GM21723 (cell line): ENCODE results near the gene LMBRD2.
"Not testable (repeated sequence)": the region's sequence is repeated elsewhere in the genome, so short reads cannot be mapped to it uniquely, and the experiment has no call there.

Source experiments
- ATAC-seq: cut with Tn5 transposase; IDR thresholded peaks from one replicate; pipeline ENCODE4 v1.9.1; 2021; ENCODE audit warnings: mild to moderate bottlenecking, moderate library complexity; ENCODE audit not compliant: unreplicated experiment

Gene LMBRD2

DNA sequence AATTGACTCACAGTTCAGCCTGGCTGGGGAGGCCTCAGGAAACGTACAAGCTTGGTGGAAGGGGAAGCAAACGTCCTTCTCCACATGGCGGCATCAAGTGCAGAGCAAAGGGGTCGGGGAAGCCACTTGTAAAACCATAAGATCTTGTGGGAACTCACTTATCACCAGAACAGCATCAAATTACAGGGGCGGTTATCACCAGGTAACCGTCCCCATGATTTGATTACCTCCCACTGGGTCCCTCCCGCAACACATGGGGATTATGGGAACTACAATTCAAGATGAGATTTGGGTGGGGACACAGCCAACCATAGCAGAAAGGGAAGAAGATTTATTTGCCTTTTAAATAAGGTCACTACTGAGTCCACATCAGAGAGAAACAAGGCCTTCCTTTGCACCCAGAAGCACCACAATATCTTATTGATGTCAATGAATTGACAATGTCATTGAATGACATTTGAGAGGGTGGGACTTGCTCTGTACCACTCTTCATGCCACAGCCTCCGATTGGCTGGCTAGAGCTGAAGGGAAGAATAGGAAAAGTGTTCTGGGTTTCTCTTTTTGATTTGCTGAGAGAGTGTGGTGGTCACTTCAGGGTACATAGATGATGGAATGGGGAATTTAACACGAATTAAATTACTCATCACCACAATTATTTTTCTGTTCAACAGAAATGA, 11.3 kb upstream of the LMBRD2 start:
- ATAC-seq = no peak

DNA sequence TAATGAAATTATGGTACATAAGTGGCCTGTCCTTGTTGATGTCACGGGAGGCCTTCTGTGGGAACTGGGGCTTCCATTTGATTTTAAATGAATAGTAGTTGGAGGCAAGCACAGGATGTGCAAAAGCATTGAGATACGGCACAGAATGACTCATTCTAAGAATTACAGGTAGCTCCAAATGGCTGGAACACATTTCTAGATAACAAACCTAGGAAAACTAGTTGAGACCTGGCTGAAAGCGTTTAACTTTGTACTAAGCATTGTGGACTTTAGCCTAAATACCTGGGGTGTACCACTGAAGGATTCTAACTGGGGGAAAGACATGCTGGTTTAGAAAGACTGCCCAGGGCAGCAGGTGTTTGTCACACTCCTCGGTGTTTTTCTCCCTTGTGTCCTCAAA, 9.7 kb upstream of the LMBRD2 start:
- ATAC-seq = no peak

DNA sequence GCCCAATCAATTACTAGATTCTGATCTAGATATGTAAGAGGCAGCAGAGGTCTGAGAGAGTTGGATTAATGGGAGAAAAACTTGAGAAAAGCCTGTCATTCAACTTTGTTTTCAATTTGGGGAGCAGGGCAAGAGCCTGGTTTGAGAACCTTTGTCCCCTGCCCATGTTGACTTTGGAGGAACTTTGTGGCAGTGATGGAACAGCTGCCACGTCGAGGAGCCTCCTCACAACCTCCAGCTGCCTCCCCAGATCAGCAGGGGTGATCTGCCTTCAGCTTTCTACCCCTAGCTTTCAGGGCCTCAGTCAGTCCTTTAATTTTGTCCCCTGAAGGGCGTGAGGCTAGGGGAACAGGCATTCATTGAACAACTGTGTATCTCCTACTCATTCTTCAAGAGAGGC, 8.9 kb upstream of the LMBRD2 start:
- no peak for ATAC-seq

DNA sequence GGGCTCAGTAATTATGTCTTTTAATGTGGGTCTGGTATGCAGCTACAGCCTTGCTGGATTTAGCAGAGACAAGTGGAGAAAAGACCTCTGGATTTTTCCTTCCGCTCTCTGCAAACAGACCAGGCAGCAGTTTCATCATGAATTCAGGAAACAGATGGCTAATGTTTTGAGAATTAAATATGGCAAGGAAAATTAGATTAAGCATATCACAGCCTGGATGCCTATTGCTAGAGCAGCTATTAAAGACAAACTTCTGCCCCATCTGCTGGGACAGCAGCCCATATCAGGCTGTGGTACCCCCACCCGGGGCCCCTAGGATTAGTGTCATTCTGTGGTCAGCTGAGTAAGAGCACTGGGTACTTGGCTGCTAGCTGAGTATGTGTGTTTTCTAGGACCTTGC, 6.5 kb upstream of the LMBRD2 start:
- ATAC-seq = no peak

DNA sequence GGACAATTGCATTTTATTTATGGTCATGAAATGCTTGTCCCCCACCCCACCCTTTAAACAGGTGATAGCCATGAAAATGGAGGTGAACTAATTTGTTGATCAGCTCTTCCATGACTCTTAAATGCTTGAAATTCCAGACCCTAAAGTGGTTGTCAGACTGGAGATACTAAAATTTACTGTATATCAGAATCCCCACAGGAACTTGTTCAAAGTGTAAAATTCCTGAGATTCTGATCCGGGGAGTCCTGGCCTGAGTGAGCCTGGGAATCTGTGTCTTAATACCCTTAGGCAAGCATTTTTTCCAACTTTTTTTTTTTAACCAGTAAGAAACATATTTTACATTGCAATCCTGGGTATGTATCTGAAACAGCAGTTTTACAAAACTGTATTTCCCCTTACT, 4.9 kb upstream of the LMBRD2 start:
- ATAC-seq = no peak

DNA sequence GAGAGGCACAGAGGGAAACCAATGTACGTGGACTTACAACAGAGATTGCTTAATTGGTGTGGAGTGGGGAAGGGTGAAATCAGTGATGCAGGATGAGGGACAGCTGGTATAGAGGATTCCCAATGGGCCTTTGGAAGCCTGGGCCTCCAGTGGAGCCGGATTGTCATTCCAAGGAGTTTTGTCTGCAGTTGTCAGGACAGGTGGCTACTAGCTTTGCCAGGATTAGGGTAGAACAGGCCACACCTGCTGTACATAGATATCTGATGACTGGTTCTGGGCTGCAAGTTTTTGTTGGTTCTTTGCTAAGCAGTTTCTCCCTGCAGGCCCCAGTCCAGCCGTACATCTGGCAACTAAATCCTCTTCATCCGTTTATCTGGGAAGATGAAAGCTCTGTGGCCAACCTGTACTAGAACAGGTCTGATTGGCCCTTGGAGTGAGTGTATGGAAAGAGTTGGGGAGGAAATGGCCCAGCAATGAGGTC, 4.5 kb upstream of the LMBRD2 start:
- no peak for ATAC-seq

DNA sequence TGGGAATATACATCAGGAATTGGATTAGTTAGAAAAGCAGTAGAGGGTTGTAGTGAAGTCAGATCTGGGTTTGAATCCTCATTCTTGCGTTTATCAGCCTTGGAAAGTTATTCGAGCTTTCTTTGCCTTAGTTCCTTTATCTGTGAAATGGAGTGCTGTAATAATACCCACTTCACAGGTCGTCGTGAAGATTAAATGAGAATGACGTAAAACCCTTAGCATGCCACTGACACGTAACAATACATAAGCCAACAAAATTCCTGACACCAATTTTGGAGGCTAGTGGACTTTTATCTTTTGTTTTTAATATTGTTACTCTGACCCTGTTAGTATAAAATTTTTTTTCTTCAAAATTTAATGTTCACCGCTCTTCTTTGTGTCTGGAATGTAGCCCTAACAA, 3.6 kb upstream of the LMBRD2 start:
- no peak for ATAC-seq

DNA sequence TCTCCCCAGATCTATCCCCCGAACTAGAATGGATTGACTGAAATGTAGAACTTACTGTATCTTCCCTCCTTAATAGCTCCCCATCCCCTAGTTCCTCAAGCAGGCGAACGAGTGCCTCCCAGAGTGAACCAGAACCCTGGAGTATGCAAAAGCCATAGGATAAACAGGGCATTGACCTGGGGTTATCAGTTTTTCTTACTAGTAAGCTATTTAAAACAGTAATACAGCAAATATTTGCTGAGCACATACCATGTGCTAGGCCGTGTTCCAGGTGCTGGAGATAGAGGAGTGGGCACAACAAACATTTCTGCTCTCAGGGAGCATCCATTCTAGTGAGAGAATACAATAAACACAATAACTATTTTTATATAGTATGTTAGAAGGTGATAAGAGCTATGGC, 2.0 kb upstream of the LMBRD2 start:
- no peak for ATAC-seq

DNA sequence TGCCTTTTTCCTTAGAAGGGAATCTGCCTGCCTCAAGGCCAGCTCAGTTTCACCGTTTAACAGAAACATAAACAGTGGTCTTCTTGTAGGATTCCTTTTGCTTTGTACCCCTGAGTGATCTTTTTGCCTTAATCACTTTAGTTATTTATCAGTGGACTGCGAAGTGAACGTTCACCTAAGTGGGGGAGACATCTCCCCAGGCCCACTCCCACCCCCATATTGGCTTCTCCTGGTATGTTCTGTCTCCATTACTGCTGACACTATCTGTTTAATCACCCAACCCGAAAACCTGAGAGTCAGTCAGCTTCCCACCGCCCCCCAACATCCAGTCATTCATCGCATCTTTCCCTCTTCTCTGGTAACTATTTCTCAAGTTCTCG, 1.6 kb upstream of the LMBRD2 start:
- ATAC-seq = no peak

DNA sequence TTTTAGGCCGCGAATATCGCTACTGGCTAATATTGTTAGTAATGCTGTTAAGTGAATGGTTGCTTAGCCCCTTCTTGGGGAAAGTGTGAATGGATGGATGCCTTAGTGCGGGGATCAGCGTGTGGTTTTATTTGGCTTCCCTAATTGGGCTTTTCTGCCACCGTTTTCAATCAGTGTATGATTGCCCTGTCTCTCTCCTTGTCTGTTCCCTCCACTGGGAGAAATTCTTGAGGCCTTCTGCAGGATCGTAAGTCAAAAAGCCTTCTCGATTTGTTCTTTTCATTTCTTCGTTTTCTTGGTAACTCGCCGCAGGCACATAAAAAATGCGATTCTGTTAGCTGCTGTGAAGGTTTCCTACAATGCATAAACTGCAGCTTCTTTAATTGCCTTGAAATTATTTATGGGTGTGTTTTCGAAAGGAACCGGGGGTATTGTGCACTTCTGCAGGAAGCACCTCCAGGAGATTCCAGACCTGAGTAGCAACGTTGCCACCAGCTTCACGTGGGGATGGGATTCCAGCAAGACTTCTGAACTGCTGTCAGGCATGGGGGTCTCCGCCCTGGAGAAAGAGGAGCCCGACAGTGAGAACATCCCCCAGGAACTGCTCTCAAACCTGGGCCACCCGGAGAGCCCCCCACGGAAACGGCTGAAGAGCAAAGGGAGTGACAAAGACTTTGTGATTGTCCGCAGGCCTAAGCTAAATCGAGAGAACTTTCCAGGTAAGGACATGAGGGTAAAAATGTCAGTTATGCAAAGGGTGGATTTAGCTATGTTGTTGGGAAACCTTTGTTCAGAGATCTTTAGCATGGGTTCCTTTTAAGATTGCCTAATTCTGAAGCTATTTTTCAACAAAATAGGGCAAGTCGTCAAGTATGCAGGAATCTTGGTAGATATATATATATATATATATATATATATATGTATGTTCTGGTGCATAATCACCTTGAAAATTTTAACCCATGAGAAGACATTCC, 924 bp upstream of the LMBRD2 start:
- ATAC-seq = peak; percentile 2

DNA sequence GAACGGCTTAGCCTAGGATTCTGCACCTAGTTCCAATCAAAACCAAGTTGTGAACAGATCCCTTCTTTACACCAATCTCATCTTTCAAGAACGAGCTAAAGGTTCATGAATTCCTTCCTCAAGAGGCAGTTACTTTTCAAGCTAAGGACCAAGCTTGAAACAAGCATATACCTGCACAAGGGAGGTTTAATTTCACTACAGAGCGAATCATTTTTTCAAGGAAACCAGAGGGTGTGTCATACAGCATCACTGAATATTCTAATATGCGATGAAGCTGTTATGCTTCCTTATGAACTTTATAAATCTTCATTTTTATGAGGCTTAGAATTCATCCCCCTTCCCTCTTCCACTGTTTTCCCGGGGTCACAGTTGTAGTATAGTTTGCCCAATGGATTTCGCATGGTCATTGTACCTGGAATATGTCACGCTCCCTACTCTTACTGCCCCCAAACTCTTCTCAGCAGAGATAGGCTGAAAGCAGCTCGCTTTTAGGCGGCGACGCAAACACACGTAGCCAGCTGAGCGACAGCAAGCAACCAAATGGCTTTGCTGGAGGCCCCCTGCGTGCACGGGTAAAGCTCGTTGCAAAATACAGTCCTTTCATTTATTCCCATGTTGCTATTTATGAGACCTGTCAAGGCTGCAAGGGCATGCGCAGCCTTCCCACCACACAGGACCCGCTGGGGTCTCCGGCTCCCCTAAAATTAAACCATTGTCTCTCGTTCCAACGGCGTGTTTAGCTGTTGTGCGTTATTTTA, 832 bp downstream of the LMBRD2 start:
- ATAC-seq = peak; percentile 42

DNA sequence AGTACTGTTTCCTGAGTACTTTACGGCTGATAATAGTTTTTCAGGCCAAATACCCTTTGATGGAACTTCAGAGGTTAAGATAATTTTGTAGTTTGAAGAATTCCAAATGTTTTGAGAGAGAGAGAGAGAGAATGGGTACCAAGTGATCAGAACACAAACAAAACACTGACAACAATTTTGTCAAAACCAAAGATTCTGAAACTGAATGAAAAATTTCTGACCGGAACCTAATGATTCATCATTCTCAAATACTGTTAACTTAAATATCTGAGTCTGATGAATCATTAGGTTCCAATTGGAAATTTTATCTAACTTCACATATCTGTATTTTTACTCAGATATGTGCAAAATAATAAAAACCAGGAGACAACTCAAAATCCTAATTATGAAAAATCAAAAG, 4.0 kb downstream of the LMBRD2 start:
- ATAC-seq = no peak

DNA sequence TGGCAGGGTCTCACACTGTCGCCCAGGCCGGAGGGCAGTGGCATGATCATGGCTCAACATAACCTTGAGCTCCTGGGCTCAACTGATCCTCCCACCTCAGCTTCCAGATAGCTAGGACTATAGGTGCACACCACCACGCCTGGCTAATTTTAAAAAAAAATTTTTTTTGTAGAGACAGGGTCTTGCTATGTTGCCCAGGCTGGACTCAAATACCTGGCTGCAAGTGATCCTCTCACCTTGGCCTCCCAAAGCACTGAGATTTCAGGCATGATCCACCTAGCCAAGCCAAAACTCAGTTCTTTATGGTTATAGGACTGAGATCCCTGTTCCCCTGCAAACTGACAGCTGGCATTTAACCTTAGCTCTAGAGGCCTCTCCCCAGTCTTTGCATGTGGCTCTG, 5.3 kb downstream of the LMBRD2 start:
- ATAC-seq = no peak

DNA sequence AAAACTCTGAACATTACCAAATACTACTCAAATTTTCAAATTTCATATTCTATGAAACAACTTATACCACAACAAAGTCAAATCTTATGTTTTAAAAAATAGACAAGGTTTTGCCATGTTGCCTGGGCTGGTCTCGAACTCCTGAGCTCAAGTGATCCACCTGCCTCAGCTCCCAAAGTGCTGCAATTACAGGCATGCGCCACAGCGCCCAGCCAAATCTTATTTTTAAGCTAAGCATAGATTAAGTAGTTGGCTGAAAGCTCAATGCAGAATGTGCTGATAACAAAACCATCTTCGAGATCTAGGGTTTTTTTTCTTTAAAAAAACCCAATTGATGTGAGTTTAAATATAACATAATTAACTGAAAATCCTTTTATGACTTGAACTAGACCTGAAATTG, 6.4 kb downstream of the LMBRD2 start:
- no peak for ATAC-seq

DNA sequence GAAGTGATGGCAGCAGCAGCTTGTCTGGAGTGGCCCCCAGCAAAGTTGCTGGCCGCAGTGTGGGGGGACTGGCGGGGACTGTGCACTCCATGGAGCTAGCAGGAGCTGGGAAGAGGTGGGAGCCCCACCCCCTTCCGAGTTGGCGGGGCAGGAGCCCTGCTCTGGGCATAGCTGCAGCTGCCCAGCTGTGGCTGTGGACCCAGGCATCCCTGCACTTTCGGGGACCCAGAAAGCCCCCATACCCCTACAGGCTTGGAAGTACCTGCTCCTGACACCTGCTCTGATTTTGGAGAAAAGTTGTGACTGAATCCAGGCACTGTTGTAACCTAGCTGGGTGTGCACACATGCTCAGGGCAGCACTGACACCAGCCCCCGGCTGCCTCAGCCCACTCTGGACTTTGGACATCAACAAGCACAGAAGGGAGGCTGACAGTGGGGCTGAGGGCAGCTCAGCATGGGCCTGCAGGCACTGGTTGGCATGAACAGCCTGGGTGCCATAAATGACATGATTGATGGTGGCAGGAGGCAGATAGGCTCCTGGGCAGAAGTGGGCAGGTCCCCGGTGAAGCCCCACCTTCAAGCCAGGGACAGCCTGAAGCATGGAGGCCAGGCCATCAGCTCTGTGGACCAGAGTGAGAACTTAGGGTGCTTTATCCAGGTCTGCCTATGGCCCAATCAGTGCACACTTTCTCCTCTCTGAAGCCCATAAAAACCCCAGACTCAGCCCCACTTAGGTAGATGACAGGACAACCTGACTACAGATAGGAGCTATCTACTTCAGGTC, 12.6 kb downstream of the LMBRD2 start:
- ATAC-seq = no peak

DNA sequence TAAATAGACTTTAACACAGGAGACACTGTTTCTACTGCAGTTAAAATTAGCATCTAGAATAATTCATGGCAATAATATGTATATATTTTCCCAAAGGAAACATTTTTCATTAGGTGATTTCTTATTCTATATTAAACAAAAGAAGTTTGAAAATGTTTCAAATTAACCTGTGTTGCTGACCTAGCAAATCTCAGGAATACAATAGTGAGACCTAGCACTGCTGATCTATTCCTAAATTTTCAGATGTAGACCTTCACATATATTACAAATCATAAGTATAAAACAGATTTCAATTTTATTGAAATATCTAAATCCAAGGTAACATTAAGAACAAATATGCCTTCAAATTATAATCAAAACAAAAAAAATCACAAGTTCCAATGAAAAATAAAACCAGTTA, 15.1 kb downstream of the LMBRD2 start:
- no peak for ATAC-seq

DNA sequence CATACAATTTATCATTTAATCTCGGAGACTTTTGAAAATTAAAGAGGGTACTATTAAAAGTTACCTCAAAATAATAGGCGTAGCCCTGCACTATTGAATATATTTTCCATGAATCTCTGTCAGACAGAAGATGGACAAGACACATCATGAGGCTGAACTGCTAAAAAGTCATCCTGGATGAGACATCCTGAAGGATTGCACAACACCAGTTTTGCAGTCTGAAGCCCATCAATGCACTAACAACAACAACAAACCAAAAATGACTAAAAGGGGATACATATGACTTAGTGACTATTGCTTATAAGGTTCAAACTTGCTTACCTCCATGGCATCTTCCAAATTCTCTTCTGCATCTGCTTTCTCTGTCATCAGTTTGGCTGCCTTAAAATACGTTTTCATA, 15.7 kb downstream of the LMBRD2 start:
- ATAC-seq = no peak

DNA sequence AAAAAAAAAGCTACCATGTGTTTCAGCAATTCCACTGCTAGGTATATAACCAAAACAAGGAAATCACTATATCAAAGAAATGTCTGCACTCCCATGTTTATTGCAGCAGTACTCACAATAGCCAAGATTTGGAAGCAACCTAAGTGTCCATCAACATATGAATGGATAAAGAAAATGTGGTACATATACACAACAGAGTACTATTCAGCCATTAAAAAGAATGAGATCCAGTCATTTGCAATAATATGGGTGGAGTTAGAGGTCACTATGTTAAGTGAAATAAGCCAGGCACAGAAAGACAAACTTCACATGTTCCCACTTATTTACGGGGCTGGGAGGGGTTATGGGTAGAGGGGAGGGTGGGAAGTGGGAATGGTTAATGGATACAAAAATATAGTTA, 18.7 kb downstream of the LMBRD2 start:
- ATAC-seq = not testable (repeated sequence)

DNA sequence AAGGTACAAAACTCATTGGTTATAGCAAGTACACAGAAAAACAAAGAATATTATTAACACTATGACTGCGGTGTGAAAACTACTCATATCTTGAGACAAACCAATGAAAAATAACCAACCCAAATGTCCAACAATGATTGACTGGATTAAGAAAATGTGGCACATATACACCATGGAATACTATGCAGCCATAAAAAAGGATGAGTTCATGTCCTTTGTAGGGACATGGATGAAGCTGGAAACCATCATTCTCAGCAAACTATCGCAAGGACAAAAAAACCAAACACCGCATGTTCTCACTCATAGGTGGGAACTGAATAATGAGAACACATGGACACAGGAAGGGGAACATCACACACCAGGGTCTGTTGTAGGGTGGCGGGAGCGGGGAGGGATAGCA, 22.0 kb downstream of the LMBRD2 start:
- ATAC-seq = not testable (repeated sequence)

DNA sequence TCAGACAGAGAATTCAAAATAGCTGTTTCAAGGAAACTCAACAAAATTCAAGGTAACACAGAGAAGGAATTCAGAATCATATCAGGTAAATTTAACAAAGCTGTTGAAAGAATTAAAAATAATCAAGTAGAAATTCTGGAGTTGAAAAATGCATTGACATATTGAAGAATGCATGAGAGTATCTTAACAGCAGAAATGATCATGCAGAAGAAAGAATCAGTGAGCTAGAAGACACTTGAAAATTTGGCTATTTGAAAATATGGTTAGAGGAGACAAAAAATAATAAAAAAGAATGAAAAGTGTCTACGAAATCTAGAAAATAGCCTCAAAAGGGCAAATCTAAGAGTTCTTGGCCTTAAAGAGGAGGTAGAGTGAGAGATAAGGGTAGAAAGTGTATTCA, 22.9 kb downstream of the LMBRD2 start:
- no peak for ATAC-seq

DNA sequence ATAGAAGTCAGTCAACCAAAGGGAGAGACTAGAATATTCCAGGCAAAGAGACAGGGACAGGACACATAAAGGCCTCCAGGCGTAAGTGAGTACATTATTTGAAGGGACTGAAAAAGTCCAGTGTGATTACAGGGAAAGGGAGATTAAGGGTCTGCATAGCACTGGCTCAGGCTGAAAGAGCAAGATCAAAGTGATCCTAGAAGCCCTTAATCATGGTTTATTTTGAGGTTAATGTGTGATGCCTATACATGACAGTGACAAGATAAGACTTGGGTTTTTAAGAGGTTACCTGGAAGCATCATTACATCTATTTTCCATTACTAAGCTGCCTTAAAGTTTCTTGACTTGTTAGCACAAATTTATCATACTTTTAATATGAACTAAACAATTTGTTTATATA, 25.8 kb downstream of the LMBRD2 start:
- no peak for ATAC-seq
